ENCODE measurements around the gene USP27X.

GRCh38 chrX:49848275-49848674 is 31.0 kb upstream of the USP27X start:
- TF ChIP-seq POLR2A (IDR thresholded peaks at IDR 0.05; ENCODE audit: low read depth, low read length), result no peak
- no peak for TF ChIP-seq POLR2AphosphoS5 (IDR thresholded peaks at IDR 0.05; ENCODE audit: low read depth, low read length)

Measured in GM12892 (cell line).